A673 (cell line): ENCODE measurements around the gene PRAC2. TPM values are rescaled to one million over a fixed set of nuclear protein-coding genes. Genes with fewer than 3 reads are reported as not detected.

Experiments
- BruUV-seq: library from RNA; stranded (reverse); fragments of 400-500 nt; replicated peaks from 2 replicates; lab custom pipeline; 2021; lab: Mats Ljungman, UMichigan
- CTCF ChIA-PET: fragments of 300-600 bp; sonication (Branson Sonifier 250); formaldehyde crosslinking; loops from one replicate; lab custom pipeline; 2022; ENCODE audit warnings: antibody characterized with exemption; lab: Charles Lee
- POLR2A ChIA-PET: fragments of 300-600 bp; sonication (Branson Sonifier 250); formaldehyde crosslinking; loops from one replicate; lab custom pipeline; 2022; ENCODE audit warnings: antibody characterized with exemption; ENCODE audit not compliant: low non-redundant PET; lab: Charles Lee
- DNase-seq: peaks from one replicate; pipeline ENCODE4 v3.0.0-alpha.2; 2015; ENCODE audit warnings: low spot score
- H3K27ac ChIP-seq: fragments of 200-600 bp; sonication (generic); 2 replicates; pipeline ENCODE4 v1.5.1; 2016; ENCODE audit warnings: mixed run types, low read depth, mild to moderate bottlenecking, mixed read lengths, antibody characterized with exemption, low read length; ENCODE audit not compliant: poor library complexity, severe bottlenecking
- H3K27me3 ChIP-seq: fragments of 200-600 bp; sonication (generic); replicated peaks from 2 replicates; pipeline ENCODE4 v1.6.1; 2017; ENCODE audit warnings: mixed run types, low read depth, mild to moderate bottlenecking, mixed read lengths, antibody characterized with exemption, low read length; ENCODE audit not compliant: insufficient read depth, poor library complexity
- H3K36me3 ChIP-seq: fragments of 200-600 bp; sonication (generic); 2 replicates; pipeline ENCODE4 v1.6.1; 2016; ENCODE audit warnings: mixed run types, mild to moderate bottlenecking, mixed read lengths, antibody characterized with exemption, low read length; ENCODE audit not compliant: insufficient read depth, poor library complexity, severe bottlenecking
- H3K4me1 ChIP-seq: fragments of 200-600 bp; sonication (generic); 2 replicates; pipeline ENCODE4 v1.6.1; 2017; ENCODE audit warnings: mixed run types, mild to moderate bottlenecking, mixed read lengths, antibody characterized with exemption, low read length; ENCODE audit not compliant: insufficient read depth, poor library complexity, severe bottlenecking
- H3K4me3 ChIP-seq: fragments of 200-600 bp; sonication (generic); 2 replicates; pipeline ENCODE4 v1.5.1; 2016; ENCODE audit warnings: low read depth, mixed run types, mild to moderate bottlenecking, mixed read lengths, low read length; ENCODE audit not compliant: poor library complexity, severe bottlenecking
- H3K9me3 ChIP-seq: fragments of 200-600 bp; sonication (generic); 2 replicates; pipeline ENCODE4 v1.6.1; 2016; ENCODE audit warnings: mixed run types, low read depth, mild to moderate bottlenecking, mixed read lengths, antibody characterized with exemption, low read length; ENCODE audit not compliant: poor library complexity, severe bottlenecking
- EZH2 ChIP-seq: fragments of 200-600 bp; sonication (generic); IDR thresholded peaks from 2 replicates; pipeline ENCODE4 v1.6.1; 2017; ENCODE audit warnings: borderline replicate concordance, low read depth, mild to moderate bottlenecking, mixed read lengths, antibody characterized with exemption, low read length; ENCODE audit not compliant: poor library complexity, severe bottlenecking
- intact Hi-C: fragments of 100-400 bp; cut with micrococcal nuclease; formaldehyde crosslinking; loops from one replicate; pipeline ENCODE4 v1.10.0; 2022; ENCODE audit not compliant: unreplicated experiment
- total RNA-seq: library from RNA; stranded (reverse); gene quantifications from 2 replicates; pipeline ENCODE4 v1.2.3, GENCODE V29; 2021
- TF ChIP-seq, protein P1 (sequence below): fragments of 300-800, 200-600 bp; sonication (generic); conservative IDR thresholded peaks from 2 replicates; pipeline ENCODE4 v1.5.1; 2017; ENCODE audit warnings: low read depth, mild to moderate bottlenecking, antibody characterized with exemption, low read length, moderate library complexity, mixed read lengths

The PRAC2 gene
- total RNA-seq, 1 experiment from 2014 or later, result 25.5 TPM

DNA sequence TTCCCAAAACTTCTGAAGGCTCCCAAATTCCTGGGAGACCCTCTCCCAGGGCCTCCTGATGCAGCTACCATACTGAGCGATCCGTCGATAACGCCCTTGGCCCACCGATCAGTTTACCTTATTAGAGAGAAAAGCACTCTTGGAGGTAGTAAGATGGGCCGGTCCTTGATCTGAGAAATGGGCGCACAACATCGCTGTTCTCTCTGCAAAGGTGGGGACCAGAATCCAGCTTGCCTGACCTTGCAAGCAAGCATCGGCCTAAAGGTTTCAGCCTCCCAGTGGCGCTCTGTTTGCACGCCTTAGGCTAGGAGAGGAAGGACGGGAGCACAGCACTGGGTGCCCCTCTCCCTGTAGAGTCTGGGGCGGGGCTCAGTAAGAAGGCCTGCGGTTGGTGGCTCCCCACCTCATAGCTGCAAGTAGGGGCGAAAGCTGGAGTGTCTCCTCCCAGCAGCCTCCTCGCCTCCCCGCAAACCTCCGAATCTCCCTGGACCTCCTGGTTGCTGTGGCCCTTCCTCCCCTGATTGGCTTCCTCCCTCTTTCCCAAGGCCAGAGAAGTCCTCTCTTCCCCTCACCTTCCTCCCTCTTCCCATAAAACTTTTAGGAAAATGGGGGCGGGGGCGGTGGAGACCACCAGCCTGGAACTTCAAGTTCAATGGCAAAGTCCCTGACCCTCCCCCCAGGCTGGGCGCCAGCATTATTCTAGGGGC, 631 bp upstream of the PRAC2 start, which contains the start of gene PRAC1:
PRAC1 (minus strand) TSS at position 318 of the 707 bp plus-strand sequence; CDS start at position 192, 126 bp downstream.
- POLR2A ChIA-PET, result interaction anchor here (0.6 to 1.0 kb wide), 3 partner anchors 44 to 156 kb away, joined by 3 to 4 read pairs (median 3); no protein-coding TSS in a partner anchor
- intact Hi-C loops, result loop anchor here (1.0 to 5.0 kb wide), 3 partner anchors 44 to 270 kb away; partner anchors contain the start of gene ATP5MC1
- TF ChIP-seq, protein P1, sequence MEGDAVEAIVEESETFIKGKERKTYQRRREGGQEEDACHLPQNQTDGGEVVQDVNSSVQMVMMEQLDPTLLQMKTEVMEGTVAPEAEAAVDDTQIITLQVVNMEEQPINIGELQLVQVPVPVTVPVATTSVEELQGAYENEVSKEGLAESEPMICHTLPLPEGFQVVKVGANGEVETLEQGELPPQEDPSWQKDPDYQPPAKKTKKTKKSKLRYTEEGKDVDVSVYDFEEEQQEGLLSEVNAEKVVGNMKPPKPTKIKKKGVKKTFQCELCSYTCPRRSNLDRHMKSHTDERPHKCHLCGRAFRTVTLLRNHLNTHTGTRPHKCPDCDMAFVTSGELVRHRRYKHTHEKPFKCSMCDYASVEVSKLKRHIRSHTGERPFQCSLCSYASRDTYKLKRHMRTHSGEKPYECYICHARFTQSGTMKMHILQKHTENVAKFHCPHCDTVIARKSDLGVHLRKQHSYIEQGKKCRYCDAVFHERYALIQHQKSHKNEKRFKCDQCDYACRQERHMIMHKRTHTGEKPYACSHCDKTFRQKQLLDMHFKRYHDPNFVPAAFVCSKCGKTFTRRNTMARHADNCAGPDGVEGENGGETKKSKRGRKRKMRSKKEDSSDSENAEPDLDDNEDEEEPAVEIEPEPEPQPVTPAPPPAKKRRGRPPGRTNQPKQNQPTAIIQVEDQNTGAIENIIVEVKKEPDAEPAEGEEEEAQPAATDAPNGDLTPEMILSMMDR, result 0 out of 2 replicates have a peak, but pooled peaks have one; percentile 23
- TF ChIP-seq EZH2, result no peak
- Histone ChIP-seq H3K9me3 (no peaks in the 10 kb centered on the region), H3K27me3 (no peaks in the 10 kb centered on the region), H3K4me1 (peaks cover 34% of the 10 kb centered on the region), H3K36me3 (no peaks in the 10 kb centered on the region), H3K4me3 (peak within 1 kb of the TSS; percentile 72), H3K27ac (peak within 1 kb of the TSS; percentile 98)
- peak; percentile 98 for DNase-seq
- CTCF ChIA-PET, result interaction anchor here (0.7 to 5.2 kb wide), 6 partner anchors 36 to 162 kb away, joined by 3 to 37 read pairs (median 20); no protein-coding TSS in a partner anchor
- BruUV-seq, result no TSS peak

DNA sequence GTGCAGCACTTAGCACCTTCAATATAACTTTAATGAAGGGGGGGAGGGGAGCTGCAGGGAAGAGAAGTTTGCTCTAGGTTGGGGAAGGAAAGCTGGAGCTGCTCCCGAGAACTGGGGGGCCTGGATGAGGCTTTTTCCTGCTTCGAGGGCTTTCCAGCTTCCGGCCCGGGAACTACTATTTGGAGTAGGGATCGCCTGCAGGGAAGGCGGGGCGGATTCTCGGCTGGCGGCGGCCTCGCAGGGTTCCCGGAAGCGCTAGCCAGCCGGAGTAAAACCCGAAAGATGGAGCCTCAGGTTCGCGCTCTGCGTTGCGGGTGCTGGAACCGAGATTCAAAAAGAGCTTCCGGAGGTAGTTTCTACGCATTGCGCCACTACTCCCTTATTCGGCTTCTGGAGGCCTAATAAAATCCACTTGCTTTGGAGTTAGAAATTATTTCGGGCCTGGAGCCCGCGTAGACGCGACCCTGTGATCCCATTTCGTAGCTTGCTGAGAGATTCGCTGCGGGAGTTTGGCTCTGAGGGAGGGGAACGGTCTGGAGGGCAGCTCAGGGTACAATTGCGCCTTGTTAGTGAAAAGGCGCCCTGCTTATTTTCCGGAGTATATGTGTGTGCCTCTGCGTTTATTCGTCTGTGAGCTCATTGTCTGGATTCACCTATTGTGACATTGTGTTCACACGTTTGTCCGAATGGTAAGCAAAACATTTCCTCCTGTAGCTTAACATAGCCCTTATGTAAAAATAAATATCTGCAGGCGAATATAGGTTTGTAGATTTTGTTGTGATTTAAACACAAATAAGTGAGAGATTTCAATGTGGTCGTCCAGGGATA, 652 bp downstream of the PRAC2 start:
- peak overlapping the region; percentile 72 for H3K4me3 ChIP-seq

More for the DNA sequence above, 652 bp downstream of the PRAC2 start:
- ChIA-PET POLR2A (interaction anchor here (0.5 to 0.6 kb wide), 5 partner anchors 58 to 682 kb away, joined by 3 to 10 read pairs (median 6); partner anchors contain the start of gene HOXB8), CTCF (interaction anchor here (0.7 to 5.2 kb wide), 9 partner anchors 45 to 161 kb away, joined by 3 to 37 read pairs (median 13); no protein-coding TSS in a partner anchor)
- BruUV-seq, result no TSS peak
- DNase-seq, result peak; percentile 87
- Histone ChIP-seq H3K27ac (peak overlapping the region; percentile 98), H3K4me1 (peaks cover 30% of the 10 kb centered on the region), H3K9me3 (no peaks in the 10 kb centered on the region), H3K36me3 (no peaks in the 10 kb centered on the region), H3K27me3 (no peaks in the 10 kb centered on the region)
- intact Hi-C loops, result loop anchor here (1.0 to 5.0 kb wide), 4 partner anchors 68 to 269 kb away; partner anchors contain the start of gene ATP5MC1
- TF ChIP-seq, protein P1, result no peak
- no peak for TF ChIP-seq EZH2
